BLaER1 (cell line): ENCODE results near the gene HUWE1.
"Not testable (repeated sequence)": the region's sequence is repeated elsewhere in the genome, so short reads cannot be mapped to it uniquely, and the experiment has no call there.

Experiments
- H3K27ac ChIP-seq: shearing (Covaris generic); formaldehyde crosslinking; 2 replicates; pipeline ENCODE4 v1.8.1; 2022
- H3K27me3 ChIP-seq: shearing (Covaris generic); formaldehyde crosslinking; 2 replicates; pipeline ENCODE4 v1.8.1; 2022
- H3K36me3 ChIP-seq: shearing (Covaris generic); formaldehyde crosslinking; 2 replicates; pipeline ENCODE4 v1.8.1; 2022
- H3K4me1 ChIP-seq: shearing (Covaris generic); formaldehyde crosslinking; 2 replicates; pipeline ENCODE4 v1.8.1; 2022
- H3K4me2 ChIP-seq: shearing (Covaris generic); formaldehyde crosslinking; 2 replicates; pipeline ENCODE4 v1.8.1; 2022
- H3K4me3 ChIP-seq: shearing (Covaris generic); formaldehyde crosslinking; 2 replicates; pipeline ENCODE4 v1.8.1; 2022
- H3K9ac ChIP-seq: shearing (Covaris generic); formaldehyde crosslinking; 2 replicates; pipeline ENCODE4 v1.8.1; 2022
- H3K9me3 ChIP-seq: shearing (Covaris generic); formaldehyde crosslinking; 2 replicates; pipeline ENCODE4 v1.8.1; 2022
- H4K20me1 ChIP-seq: shearing (Covaris generic); formaldehyde crosslinking; 2 replicates; pipeline ENCODE4 v1.8.1; 2022
- Cebpa-rat ChIP-seq: shearing (Covaris generic); IDR thresholded peaks from 2 replicates; pipeline ENCODE4 v1.8.1; 2022

The HUWE1 gene

DNA sequence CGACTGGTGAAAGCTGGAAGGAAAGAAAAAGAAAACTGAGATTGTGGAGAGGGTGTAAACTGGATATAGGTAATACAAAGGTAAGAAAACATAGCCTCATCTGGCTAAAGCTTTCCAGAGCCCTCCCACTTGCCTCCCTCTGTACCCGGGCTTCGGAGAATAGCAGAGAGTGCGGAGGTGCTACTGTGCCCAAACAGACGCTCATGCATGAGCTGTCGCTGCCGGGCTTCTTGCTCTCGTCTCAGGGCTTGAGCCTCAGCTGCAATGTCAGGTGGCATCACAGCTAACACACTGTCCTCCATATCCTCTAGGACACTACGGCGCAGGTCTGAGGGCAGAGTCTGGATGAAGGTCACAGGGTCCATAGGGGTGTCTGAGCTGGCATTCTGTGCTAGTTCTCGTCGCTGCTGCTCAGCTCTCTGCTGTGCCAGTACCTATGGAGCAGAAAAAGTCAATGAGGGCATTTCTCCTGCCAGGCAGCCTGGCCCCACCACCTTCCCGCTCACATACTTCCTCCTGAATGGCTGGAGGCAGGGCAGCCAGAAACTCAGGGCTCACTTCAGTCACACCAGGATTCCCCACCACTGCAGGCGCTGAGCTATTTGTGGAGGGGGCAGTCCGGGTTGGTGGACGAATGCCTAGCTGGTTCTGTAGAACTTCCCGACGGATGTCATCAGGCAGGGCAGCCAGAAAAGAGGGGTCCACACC lies 135.6 kb downstream of the HUWE1 start:
- H3K9ac ChIP-seq, result no peak overlapping the region
- no peak for TF ChIP-seq Cebpa-rat
- H3K4me3 ChIP-seq, result no peak overlapping the region
- H3K9me3 ChIP-seq, result no peaks in the 10 kb centered on the region
- peaks cover 62% of the 10 kb centered on the region for H4K20me1 ChIP-seq
- H3K27me3 ChIP-seq, result peaks cover 100% of the 10 kb centered on the region
- H3K4me1 ChIP-seq, result no peaks in the 10 kb centered on the region
- H3K4me2 ChIP-seq, result no peak overlapping the region
- H3K27ac ChIP-seq, result no peak overlapping the region
- H3K36me3 ChIP-seq, result peaks cover 100% of the 10 kb centered on the region

DNA sequence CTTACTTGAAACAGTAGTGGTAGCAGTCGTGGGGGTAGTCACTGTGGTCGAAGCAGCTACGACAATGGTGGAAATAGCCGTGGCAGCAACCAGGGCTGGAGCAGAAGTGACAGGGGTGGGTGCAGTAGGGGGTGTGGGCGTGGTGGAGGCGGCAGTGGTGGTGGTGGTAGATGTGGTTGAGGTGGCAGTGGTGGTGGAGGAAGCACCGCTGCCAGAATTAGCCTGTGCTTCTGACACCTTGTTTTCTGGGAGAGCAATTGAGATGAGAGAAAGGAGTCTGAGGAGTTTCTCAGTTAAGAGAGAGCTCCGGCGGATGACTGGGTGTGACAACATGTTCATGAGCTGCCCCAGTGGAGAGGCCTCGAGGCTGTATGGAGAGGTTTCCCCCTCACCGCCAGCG lies 138.9 kb downstream of the HUWE1 start:
- H3K4me1 ChIP-seq, result no peaks in the 10 kb centered on the region
- no peak overlapping the region for H3K9ac ChIP-seq
- no peak overlapping the region for H3K4me2 ChIP-seq
- peaks cover 100% of the 10 kb centered on the region for H3K36me3 ChIP-seq
- no peak overlapping the region for H3K27ac ChIP-seq
- peaks cover 100% of the 10 kb centered on the region for H3K27me3 ChIP-seq
- no peaks in the 10 kb centered on the region for H3K9me3 ChIP-seq
- TF ChIP-seq Cebpa-rat, result no peak
- peaks cover 69% of the 10 kb centered on the region for H4K20me1 ChIP-seq
- no peak overlapping the region for H3K4me3 ChIP-seq

- H3K4me1 ChIP-seq, result no peaks in the 10 kb centered on the region
- no peak overlapping the region for H3K4me3 ChIP-seq
- no peak overlapping the region for H3K4me2 ChIP-seq
- TF ChIP-seq Cebpa-rat, result no peak
- no peak overlapping the region for H3K27ac ChIP-seq
- no peak overlapping the region for H3K9ac ChIP-seq
- H3K9me3 ChIP-seq, result no peaks in the 10 kb centered on the region
- H3K27me3 ChIP-seq, result peaks cover 99% of the 10 kb centered on the region
- peaks cover 43% of the 10 kb centered on the region; the same call in 1 of the 2 replicates for H4K20me1 ChIP-seq
- H3K36me3 ChIP-seq, result peaks cover 100% of the 10 kb centered on the region
These were observed 141.6 kb downstream of the HUWE1 start for GRCh38 chrX:53544936-53545335.

DNA sequence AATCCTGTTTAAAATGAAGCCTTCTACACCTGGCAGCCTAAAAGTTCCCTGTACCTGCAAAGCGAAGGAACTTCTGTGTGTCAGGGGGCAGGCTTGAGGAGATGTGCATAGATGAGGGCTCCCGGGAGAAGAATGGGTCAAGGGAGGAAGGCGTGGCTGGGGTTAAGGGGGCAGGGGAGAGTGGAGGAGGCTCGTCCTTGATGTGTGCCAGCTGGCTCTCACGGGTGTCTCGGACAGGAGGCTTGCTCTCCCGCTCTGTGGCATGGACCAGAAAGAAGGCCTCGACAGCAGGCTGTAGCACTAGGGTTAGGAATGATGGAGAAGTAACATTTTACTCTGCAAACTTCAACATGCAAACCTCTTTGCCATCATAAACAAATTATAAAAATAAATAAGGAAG lies 147.7 kb downstream of the HUWE1 start:
- Histone ChIP-seq H3K4me2 (no peak overlapping the region), H3K36me3 (peaks cover 100% of the 10 kb centered on the region), H3K9ac (no peak overlapping the region), H3K4me1 (no peaks in the 10 kb centered on the region), H3K27ac (no peak overlapping the region), H3K27me3 (peaks cover 82% of the 10 kb centered on the region), H4K20me1 (peaks cover 9% of the 10 kb centered on the region; the same call in 1 of the 2 replicates), H3K4me3 (no peak overlapping the region), H3K9me3 (no peaks in the 10 kb centered on the region)
- no peak for TF ChIP-seq Cebpa-rat

GRCh38 chrX:53531255-53531966 lies 155.1 kb downstream of the HUWE1 start:
- H4K20me1 ChIP-seq, H3K4me1 ChIP-seq, H3K27ac ChIP-seq, H3K9ac ChIP-seq, H3K4me2 ChIP-seq, H3K4me3 ChIP-seq: not testable (repeated sequence)
- peaks cover 66% of the 10 kb centered on the region for H3K27me3 ChIP-seq
- peaks cover 26% of the 10 kb centered on the region for H3K9me3 ChIP-seq
- peaks cover 40% of the 10 kb centered on the region for H3K36me3 ChIP-seq

GRCh38 chrX:53526999-53527398 lies 159.5 kb downstream of the HUWE1 start:
- no peaks in the 10 kb centered on the region for H3K36me3 ChIP-seq
- H3K4me3 ChIP-seq, result no peak overlapping the region
- H3K4me1 ChIP-seq, result no peaks in the 10 kb centered on the region
- no peak overlapping the region for H3K4me2 ChIP-seq
- H3K9ac ChIP-seq, result no peak overlapping the region
- TF ChIP-seq Cebpa-rat, result no peak
- no peaks in the 10 kb centered on the region for H4K20me1 ChIP-seq
- peaks cover 35% of the 10 kb centered on the region for H3K9me3 ChIP-seq
- no peak overlapping the region for H3K27ac ChIP-seq
- H3K27me3 ChIP-seq, result peaks cover 36% of the 10 kb centered on the region

GRCh38 chrX:53511322-53511721 lies 175.2 kb downstream of the HUWE1 start:
- Histone ChIP-seq H3K27ac (no peak overlapping the region), H3K9me3 (peaks cover 13% of the 10 kb centered on the region), H3K4me3 (no peak overlapping the region), H3K27me3 (peaks cover 41% of the 10 kb centered on the region), H3K4me2 (no peak overlapping the region), H3K9ac (no peak overlapping the region), H3K4me1 (no peaks in the 10 kb centered on the region), H3K36me3 (no peaks in the 10 kb centered on the region), H4K20me1 (no peaks in the 10 kb centered on the region)
- no peak for TF ChIP-seq Cebpa-rat

DNA sequence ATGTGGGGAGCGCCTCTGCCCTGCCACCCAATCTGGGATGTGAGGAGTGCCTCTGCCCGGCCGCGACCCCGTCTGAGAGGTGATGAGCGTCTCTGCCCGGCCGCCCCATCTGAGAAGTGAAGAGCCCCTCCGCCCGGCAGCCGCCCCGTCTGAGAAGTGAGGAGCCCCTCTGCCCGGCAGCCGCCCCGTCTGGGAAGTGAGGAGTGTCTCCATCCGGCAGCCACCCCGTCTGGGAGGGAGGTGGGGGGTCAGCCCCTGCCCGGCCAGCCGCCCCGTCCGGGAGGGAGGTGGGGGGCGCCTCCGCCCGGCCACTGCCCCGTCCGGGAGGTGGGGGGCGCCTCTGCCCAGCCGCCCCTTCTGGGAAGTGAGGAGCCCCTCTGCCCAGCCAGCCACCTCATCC lies 182.5 kb downstream of the HUWE1 start:
- H3K27me3 ChIP-seq, result peaks cover 19% of the 10 kb centered on the region
- H3K4me3 ChIP-seq, H3K4me1 ChIP-seq, H4K20me1 ChIP-seq, H3K9ac ChIP-seq, H3K4me2 ChIP-seq, H3K27ac ChIP-seq, H3K36me3 ChIP-seq: not testable (repeated sequence)
- H3K9me3 ChIP-seq, result peaks cover 30% of the 10 kb centered on the region

DNA sequence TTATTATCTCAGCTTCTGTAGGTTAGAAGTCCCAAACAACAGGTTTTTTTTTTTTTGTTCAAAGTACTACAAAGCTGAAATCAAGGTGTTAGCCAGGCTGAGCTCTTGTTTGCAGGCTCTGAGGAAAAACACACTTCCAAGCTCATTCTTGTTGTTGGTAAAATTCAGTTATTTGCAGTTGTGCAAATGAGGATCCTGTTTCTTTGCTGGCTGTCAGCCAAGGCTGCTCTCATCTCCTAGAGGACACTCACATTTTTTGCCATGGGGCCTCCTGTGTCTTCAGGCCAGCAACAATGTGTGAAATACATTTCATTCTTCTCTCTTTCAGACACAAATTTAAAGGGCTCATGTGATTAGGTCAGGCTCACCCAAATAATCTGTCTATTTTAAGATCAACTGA lies 192.1 kb downstream of the HUWE1 start:
- Histone ChIP-seq H3K27me3 (peaks cover 89% of the 10 kb centered on the region), H3K4me3 (no peak overlapping the region)

GRCh38 chrX:53486285-53486684 lies 200.2 kb downstream of the HUWE1 start:
- Histone ChIP-seq H3K27me3 (peaks cover 48% of the 10 kb centered on the region), H3K9ac (no peak overlapping the region), H3K4me1 (no peaks in the 10 kb centered on the region), H3K36me3 (no peaks in the 10 kb centered on the region), H3K9me3 (no peaks in the 10 kb centered on the region), H3K27ac (no peak overlapping the region), H3K4me3 (no peak overlapping the region), H3K4me2 (no peak overlapping the region), H4K20me1 (no peaks in the 10 kb centered on the region)
- no peak for TF ChIP-seq Cebpa-rat

More for the DNA sequence above, 192.1 kb downstream of the HUWE1 start:
- Histone ChIP-seq H4K20me1 (no peaks in the 10 kb centered on the region), H3K9ac (no peak overlapping the region), H3K4me1 (no peaks in the 10 kb centered on the region), H3K36me3 (no peaks in the 10 kb centered on the region), H3K27ac (no peak overlapping the region), H3K4me2 (no peak overlapping the region), H3K9me3 (no peaks in the 10 kb centered on the region)
- no peak for TF ChIP-seq Cebpa-rat
